Body of pancreas (tissue), 4 donors: ENCODE measurements around the gene CSRP1. TPM values are rescaled to one million over a fixed set of nuclear protein-coding genes. Genes with fewer than 3 reads are reported as not detected.
"Not testable (repeated sequence)": the region's sequence is repeated elsewhere in the genome, so short reads cannot be mapped to it uniquely, and the experiment has no call there.

Experiments used
- ATAC-seq: fragments of 150-250 bp; one replicate; pipeline ENCODE4 v1.9.1; 2016
- DNase-seq, 4 donors: peaks; one replicate each; pipeline ENCODE4 v3.0.0-alpha.2; 2019
- H3K27ac ChIP-seq, 4 donors: fragments of 200-600 bp; sonication (generic); 1 replicate in 3 of 4; 2 replicates in 1 of 4; pipeline versions ENCODE4 v1.5.1 to v1.6.1; 2016 to 2019; ENCODE audit warnings: mild to moderate bottlenecking in 1 of 4, mixed read lengths in 1 of 4, moderate library complexity in 1 of 4
- H3K27me3 ChIP-seq, 2 donors: fragments of 200-600 bp; sonication (generic); one replicate each; pipeline ENCODE4 v1.6.0; 2016; ENCODE audit warnings: mild to moderate bottlenecking in 1 of 2
- H3K36me3 ChIP-seq, 2 donors: fragments of 200-600 bp; sonication (generic); replicated peaks in 1 of 2; 2 replicates each; pipeline ENCODE4 v1.5.1; 2016; ENCODE audit warnings: low read depth in 2 of 2; ENCODE audit not compliant: insufficient read depth in 1 of 2
- H3K4me1 ChIP-seq: fragments of 200-600 bp; sonication (generic); one replicate; pipeline ENCODE4 v1.6.0; 2016
- H3K4me3 ChIP-seq, 2 donors: fragments of 200-600 bp; sonication (generic); 1 replicate in 1 of 2; 2 replicates in 1 of 2; pipeline ENCODE4 v1.5.1; 2016 to 2019
- H3K9me3 ChIP-seq, 3 donors: fragments of 200-600 bp; sonication (generic); 1 replicate in 2 of 3; 2 replicates in 1 of 3; pipeline ENCODE4 v1.5.1; 2016
- CTCF ChIP-seq, 7 experiments: fragments of 450-650 bp in 4 of 7; fragments of 200-600 bp in 3 of 7; sonication (generic) in 3 of 7; IDR thresholded peaks; one replicate each; pipeline ENCODE4 v1.5.1; 2016 to 2019; ENCODE audit warnings: antibody characterized with exemption in 7 of 7
- POLR2A ChIP-seq, 3 donors: fragments of 450-650 bp; IDR thresholded peaks; one replicate each; pipeline ENCODE4 v1.6.1; 2016; ENCODE audit warnings: antibody characterized with exemption in 3 of 3, mild to moderate bottlenecking in 2 of 3
- WGBS, 2 donors: methylation state at CpG; one replicate each; pipeline ENCODE4 v1.1.5; 2017; 5-methylcytosine and 5-hydroxymethylcytosine counted together
- intact Hi-C: fragments of 100-400 bp; cut with DNase I; formaldehyde crosslinking; loops from one replicate; pipeline ENCODE4 v1.15.1; 2023
- total RNA-seq, 2 donors: library from RNA; depleted of rRNA; stranded (reverse); fragments of >200 nt; gene quantifications; one replicate each; pipeline ENCODE4 v1.1.0, GENCODE V29; 2016

The CSRP1 gene
- total RNA-seq, 2 donors from 2014 or later, result 127 to 245 TPM

GRCh38 chr1:201475915-201476669, 30.8 kb downstream of the CSRP1 start:
- Histone ChIP-seq H3K9me3 (no peaks in the 10 kb centered on the region), H3K4me3 (no peak overlapping the region), H3K36me3 (no peaks in the 10 kb centered on the region), H3K27ac (no peak overlapping the region), H3K4me1 (peaks cover 11% of the 10 kb centered on the region), H3K27me3 (no peaks in the 10 kb centered on the region)
- TF ChIP-seq POLR2A (IDR thresholded peaks at IDR 0.05), result no peak
- TF ChIP-seq CTCF (IDR thresholded peaks at IDR 0.05), result no peak
- intact Hi-C loops, result no loop called here
- DNase-seq, result no peak
- no peak for ATAC-seq
- 57 to 70% methylated on average over 7 to 8 of the region's 8 CpGs for WGBS, 2 donors

GRCh38 chr1:201475130-201475529, 31.8 kb downstream of the CSRP1 start:
- ATAC-seq (no peak), DNase-seq (no peak)
- 45 to 54% methylated on average over 2 of the region's 2 CpGs for WGBS, 2 donors
- Histone ChIP-seq H3K27ac (no peak overlapping the region), H3K4me3 (no peak overlapping the region), H3K9me3 (no peaks in the 10 kb centered on the region), H3K4me1 (peaks cover 3% of the 10 kb centered on the region), H3K27me3 (no peaks in the 10 kb centered on the region), H3K36me3 (no peaks in the 10 kb centered on the region)
- intact Hi-C loops, result no loop called here
- TF ChIP-seq CTCF (IDR thresholded peaks at IDR 0.05) (no peak), POLR2A (IDR thresholded peaks at IDR 0.05) (no peak)

GRCh38 chr1:201473296-201473695, 33.6 kb downstream of the CSRP1 start:
- Histone ChIP-seq H3K4me3 (no peak overlapping the region), H3K27me3 (no peaks in the 10 kb centered on the region), H3K36me3 (no peaks in the 10 kb centered on the region), H3K4me1 (peaks cover 14% of the 10 kb centered on the region), H3K27ac (no peak overlapping the region), H3K9me3 (no peaks in the 10 kb centered on the region)
- WGBS, 2 donors, result 73 to 84% methylated on average over 2 of the region's 2 CpGs
- DNase-seq (no peak), ATAC-seq (no peak)
- TF ChIP-seq POLR2A (IDR thresholded peaks at IDR 0.05) (no peak), CTCF (IDR thresholded peaks at IDR 0.05) (no peak)
- intact Hi-C loops, result no loop called here

- DNase-seq, H3K36me3 ChIP-seq, intact Hi-C loops, H3K27me3 ChIP-seq, H3K9me3 ChIP-seq, H3K4me3 ChIP-seq, ATAC-seq, H3K27ac ChIP-seq: not testable (repeated sequence)
- peaks cover 23% of the 10 kb centered on the region for H3K4me1 ChIP-seq
- WGBS, 2 donors, result 94 to 96% methylated on average over 8 of the region's 8 CpGs
These were observed 34.6 kb downstream of the CSRP1 start for GRCh38 chr1:201472321-201472720.

- H3K4me3 ChIP-seq, result no peak overlapping the region
- WGBS, 2 donors, result 70 to 85% methylated on average over 3 of the region's 3 CpGs
- H3K9me3 ChIP-seq, result no peaks in the 10 kb centered on the region
- TF ChIP-seq POLR2A (IDR thresholded peaks at IDR 0.05) (no peak), CTCF (IDR thresholded peaks at IDR 0.05) (no peak)
- no peaks in the 10 kb centered on the region for H3K36me3 ChIP-seq
- H3K4me1 ChIP-seq, result peaks cover 29% of the 10 kb centered on the region
- ATAC-seq, result no peak
- no peak for DNase-seq
- no peak overlapping the region for H3K27ac ChIP-seq
- intact Hi-C loops, result no loop called here
- H3K27me3 ChIP-seq, result no peaks in the 10 kb centered on the region
These were observed 35.2 kb downstream of the CSRP1 start for GRCh38 chr1:201471772-201472171.
